ENCODE results near the gene SMIM35.
"Not testable (repeated sequence)": the region's sequence is repeated elsewhere in the genome, so short reads cannot be mapped to it uniquely, and the experiment has no call there.

GRCh38 chr11:118062181-118062580, 24.6 kb downstream of the SMIM35 start:
- TF ChIP-seq CTCF, POLR2A, EP300, POLR2AphosphoS5 (IDR thresholded peaks at IDR 0.05): not testable (repeated sequence)
